Measurements from ENCODE around the gene F2RL2.

F2RL2 gene

DNA sequence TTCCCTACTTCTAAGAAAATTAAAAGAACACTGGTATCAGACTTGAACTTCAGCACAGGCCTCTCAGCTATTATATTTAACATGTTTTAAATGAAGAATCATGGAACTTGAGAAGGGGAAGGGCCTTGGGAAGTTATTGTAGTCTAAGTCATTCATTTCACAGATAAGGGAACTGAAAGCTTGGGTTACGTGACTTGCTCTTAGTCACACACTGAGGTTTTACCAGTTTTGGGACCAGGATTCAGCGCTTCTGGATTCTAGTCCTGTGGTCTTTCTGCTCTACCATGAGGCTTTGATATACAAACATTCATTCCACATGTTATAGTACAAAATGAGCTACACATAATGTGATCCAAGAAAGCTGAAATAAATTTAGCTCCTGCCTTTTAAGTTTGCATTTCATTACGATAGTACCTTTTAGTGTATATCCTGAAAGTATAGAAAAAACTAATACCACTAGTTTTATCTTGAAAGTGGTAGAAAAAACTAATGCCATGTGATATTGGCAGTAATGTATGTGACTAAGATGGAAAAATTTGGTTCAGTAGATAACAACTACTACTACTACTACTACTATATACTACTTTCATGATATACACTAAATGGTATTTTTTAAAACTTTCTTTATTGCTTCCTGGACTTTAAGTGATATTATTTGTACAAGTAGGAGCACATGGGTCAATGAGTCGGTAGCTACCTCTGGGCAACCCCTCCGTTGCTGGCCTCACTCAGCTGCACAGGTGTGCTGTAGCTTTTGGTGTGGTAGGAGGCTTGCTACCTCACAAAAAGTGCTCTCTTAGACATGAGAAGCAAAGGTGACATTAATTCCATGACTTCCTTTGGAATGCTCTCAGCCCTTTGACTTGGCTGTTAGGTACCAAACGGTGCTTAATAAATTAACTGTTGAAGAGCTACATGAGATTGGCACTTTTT lies 40.7 kb downstream of the F2RL2 start:
- no peak for DNase-seq

DNA sequence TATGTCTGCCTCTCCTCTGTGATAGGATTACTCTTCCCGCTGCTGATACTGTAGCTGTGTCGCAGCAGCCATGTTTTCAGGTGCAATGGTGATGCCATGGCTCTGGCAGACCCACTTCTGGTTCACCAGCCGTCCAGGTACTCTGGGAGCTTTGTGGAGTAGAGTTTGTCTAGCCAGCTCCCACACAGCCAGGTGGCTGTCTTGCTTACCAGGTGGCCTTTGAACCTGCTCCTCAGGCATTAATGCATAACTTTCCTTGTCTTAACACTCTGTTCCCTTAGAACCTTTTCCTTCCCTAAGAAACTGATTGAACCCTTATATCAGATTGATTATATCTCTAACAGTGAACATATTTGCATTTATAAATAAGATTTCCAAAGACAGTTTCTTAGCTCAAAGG lies 42.2 kb downstream of the F2RL2 start:
- no peak for DNase-seq

DNA sequence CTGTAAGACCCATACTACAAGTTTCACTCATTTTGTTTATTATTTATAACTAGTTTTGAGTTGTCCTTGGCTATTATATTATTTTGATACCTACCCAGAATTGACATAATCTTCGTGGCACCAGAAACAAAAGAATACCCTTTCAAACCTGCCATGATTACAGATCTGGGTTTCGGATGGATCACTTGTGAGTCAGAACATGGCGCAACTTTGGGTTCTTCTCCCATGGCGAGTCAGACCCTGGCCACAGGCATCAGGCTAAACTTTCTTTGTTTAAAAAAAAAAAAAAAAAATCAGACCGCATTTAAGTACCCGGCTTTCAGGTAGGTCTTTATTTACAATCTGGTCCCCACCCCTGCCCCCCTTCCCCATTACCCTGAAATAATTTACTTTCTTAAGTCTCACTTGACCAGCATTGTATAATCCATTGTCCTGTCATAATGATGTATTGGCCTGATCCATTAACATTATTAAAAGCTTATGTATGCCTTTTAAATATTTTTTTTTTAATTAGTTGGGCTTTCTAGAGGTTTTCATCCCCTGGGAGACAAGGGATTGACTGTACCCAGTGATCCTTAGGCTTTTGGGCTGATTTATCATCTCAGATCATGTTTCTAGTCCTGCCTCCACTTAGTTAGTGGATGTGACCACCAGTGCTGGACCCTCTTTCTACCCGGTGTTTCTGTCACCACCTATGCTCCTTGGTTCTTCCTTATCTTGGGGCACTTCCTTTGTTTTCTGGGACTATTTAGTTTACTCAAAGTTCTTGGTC lies 43.9 kb downstream of the F2RL2 start:
- no peak for DNase-seq

DNA sequence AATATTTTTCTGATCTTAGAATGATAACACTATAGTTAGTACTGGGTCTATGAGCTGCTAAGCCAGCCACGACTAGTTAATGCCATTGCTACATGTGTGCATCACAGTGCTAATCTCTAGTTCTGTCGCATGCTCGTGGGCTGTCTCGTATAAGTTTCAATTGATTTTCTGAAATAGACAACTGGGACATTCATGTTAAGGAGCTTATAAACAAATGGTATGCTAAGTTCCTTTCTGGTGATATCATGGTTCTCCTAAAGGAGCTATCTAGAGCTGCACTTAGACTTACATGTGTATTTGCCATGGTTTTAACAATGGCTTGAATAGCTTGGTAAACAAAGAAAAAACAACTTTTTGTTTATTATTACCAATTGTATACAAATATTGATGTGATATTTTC lies 46.2 kb downstream of the F2RL2 start:
- DNase-seq, result no peak

DNA sequence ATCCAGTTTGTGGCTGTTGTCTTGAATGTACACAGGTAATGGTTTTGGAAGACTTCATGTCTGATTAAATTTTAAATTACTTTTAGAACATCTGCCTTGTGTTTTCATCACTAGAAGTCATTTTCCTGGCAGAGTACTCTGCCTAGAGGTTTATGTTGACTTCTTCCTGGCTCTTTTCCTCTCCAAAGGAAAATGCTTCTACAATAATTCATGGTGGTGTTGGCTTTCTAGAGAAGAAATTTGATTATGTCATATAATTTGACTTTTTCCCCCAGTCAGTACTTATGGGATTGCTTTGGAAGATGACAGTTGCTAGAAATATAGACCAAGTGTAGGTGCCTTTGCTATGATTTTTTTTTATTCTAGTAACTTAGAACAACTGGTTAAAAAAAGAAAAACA lies 46.8 kb downstream of the F2RL2 start:
- no peak for DNase-seq

DNA sequence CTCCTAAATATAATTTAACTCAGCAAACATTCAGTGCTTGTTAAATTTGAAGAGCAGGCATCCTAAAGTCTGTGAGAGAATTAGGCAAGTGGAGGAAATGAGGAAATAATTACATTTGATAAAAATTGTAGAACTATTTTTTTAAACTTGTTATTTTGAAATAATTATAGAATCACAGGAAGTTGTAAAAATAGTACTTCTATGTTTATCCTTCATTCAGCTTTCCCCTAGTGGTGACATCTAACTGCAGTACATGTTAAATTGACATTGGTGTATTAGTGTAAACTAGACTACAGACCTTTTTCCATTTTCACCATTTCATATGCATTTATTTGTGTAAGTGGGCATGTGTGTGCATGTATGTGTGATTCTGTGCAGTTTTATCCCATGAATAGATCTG lies 51.6 kb downstream of the F2RL2 start:
- no peak for DNase-seq

DNA sequence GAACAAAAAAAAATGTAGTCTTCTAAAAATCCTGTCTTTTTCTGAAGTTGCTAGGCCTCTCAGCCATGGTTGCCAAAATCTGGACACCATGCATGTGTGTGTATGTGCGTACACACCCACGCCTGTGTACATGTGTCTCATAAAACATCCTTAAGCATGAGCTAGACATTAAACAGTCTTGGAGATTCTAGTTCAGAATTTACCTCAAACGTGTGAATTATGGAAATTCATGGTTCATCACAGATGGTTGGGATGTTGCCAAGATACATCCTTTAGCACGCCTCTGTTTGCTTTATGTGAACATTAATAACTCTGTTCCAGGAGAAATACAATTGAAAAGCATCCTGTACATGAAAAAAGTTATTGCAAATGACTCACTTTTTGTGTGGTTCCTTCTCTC lies 53.0 kb downstream of the F2RL2 start:
- no peak for DNase-seq

Data from NCI-H446 treated with DMSO at 0.1 percent for 48 hours (cell line).